Gastroesophageal sphincter (tissue), 4 donors: ENCODE data around the gene FTSJ1. TPM values are rescaled to one million over a fixed set of nuclear protein-coding genes. Genes with fewer than 3 reads are reported as not detected.

Experiments
- ATAC-seq: fragments of 150-250 bp; one replicate; pipeline ENCODE4 v1.9.1; 2016; ENCODE audit warnings: mild to moderate bottlenecking, moderate library complexity
- H3K27ac ChIP-seq, 4 donors: fragments of 200-600 bp; sonication (generic) in 3 of 4; 1 replicate in 3 of 4; 2 replicates in 1 of 4; pipeline ENCODE4 v1.5.1; 2016 to 2019
- H3K27me3 ChIP-seq: fragments of 200-600 bp; sonication (generic); one replicate; pipeline ENCODE4 v1.5.1; 2019
- H3K36me3 ChIP-seq, 2 donors: fragments of 200-600 bp; sonication (generic); one replicate each; pipeline ENCODE4 v1.5.1; 2019; ENCODE audit warnings: control low read depth in 1 of 2
- H3K4me1 ChIP-seq, 3 donors: fragments of 200-600 bp; sonication (generic); 1 replicate in 2 of 3; 2 replicates in 1 of 3; pipeline ENCODE4 v1.5.1; 2016 to 2019; ENCODE audit warnings: control low read depth in 2 of 3
- H3K4me3 ChIP-seq, 2 donors: fragments of 200-600 bp; sonication (generic); one replicate each; pipeline ENCODE4 v1.5.1; 2019; ENCODE audit warnings: mild to moderate bottlenecking in 1 of 2, moderate library complexity in 1 of 2
- H3K9me3 ChIP-seq, 3 donors: fragments of 200-600 bp; sonication (generic); one replicate each; pipeline ENCODE4 v1.5.1; 2017 to 2019; ENCODE audit warnings: control low read depth in 2 of 3
- CTCF ChIP-seq, 4 experiments: fragments of 200-600 bp in 2 of 4; fragments of 450-650 bp in 2 of 4; sonication (generic) in 1 of 4; IDR thresholded peaks; one replicate each; pipeline ENCODE4 v1.5.1; 2017 to 2019; ENCODE audit warnings: antibody characterized with exemption in 4 of 4, mild to moderate bottlenecking in 2 of 4, moderate library complexity in 2 of 4
- EP300 ChIP-seq: sonication (generic); formaldehyde crosslinking; IDR thresholded peaks from one replicate; pipeline ENCODE4 v1.6.1; 2017; ENCODE audit warnings: antibody characterized with exemption, mild to moderate bottlenecking
- POLR2A ChIP-seq, 2 donors: fragments of 450-650 bp; IDR thresholded peaks; one replicate each; pipeline ENCODE4 v1.6.1; 2017; ENCODE audit warnings: antibody characterized with exemption in 2 of 2, mild to moderate bottlenecking in 2 of 2, moderate library complexity in 1 of 2
- POLR2AphosphoS5 ChIP-seq: sonication (generic); formaldehyde crosslinking; IDR thresholded peaks from one replicate; pipeline ENCODE4 v1.6.1; 2017; ENCODE audit warnings: antibody characterized with exemption
- WGBS, 2 donors: methylation state at CpG; one replicate each; pipeline ENCODE4 v1.1.5; 2018; ENCODE audit warnings: low coverage in 1 of 2; 5-methylcytosine and 5-hydroxymethylcytosine counted together
- total RNA-seq, 4 donors: library from RNA; depleted of rRNA; stranded (reverse); fragments of >200 nt; gene quantifications; one replicate each; pipeline ENCODE4 v1.1.0, GENCODE V29; 2016

The FTSJ1 gene
- total RNA-seq, 4 donors from 2014 or later, result 31.1 to 43.0 (median 38.9) TPM

GRCh38 chrX:48489296-48489695 is 13.3 kb downstream of the FTSJ1 start:
- H3K27me3 ChIP-seq, result no peaks in the 10 kb centered on the region
- no peak overlapping the region for H3K4me3 ChIP-seq
- no peak for TF ChIP-seq POLR2A (IDR thresholded peaks at IDR 0.05)
- TF ChIP-seq POLR2AphosphoS5, result no peak
- TF ChIP-seq EP300, result no peak
- TF ChIP-seq CTCF (IDR thresholded peaks at IDR 0.05), result no peak
- H3K27ac ChIP-seq, result no peak overlapping the region
- H3K9me3 ChIP-seq, result no peaks in the 10 kb centered on the region
- H3K36me3 ChIP-seq, result peaks cover 0 to 18% of the 10 kb centered on the region in 2 donors
- H3K4me1 ChIP-seq, result no peaks in the 10 kb centered on the region
- no peak for ATAC-seq
- no CpG with 5 or more reads among the region's 9 CpGs for WGBS, 2 donors

- H3K27me3 ChIP-seq, result no peaks in the 10 kb centered on the region
- no peak for ATAC-seq
- no peaks in the 10 kb centered on the region for H3K9me3 ChIP-seq
- H3K27ac ChIP-seq, result no peak overlapping the region
- 46 to 83% methylated on average over 1 to 2 of the region's 2 CpGs for WGBS, 2 donors
- no peaks in the 10 kb centered on the region for H3K4me1 ChIP-seq
- TF ChIP-seq CTCF (IDR thresholded peaks at IDR 0.05) (no peak), POLR2AphosphoS5 (no peak), EP300 (no peak), POLR2A (IDR thresholded peaks at IDR 0.05) (no peak)
- H3K36me3 ChIP-seq, result peaks cover 0 to 12% of the 10 kb centered on the region in 2 donors
- H3K4me3 ChIP-seq, result no peak overlapping the region
Observed at GRCh38 chrX:48489892-48490291, 13.9 kb downstream of the FTSJ1 start.

GRCh38 chrX:48490661-48491060 is 14.7 kb downstream of the FTSJ1 start:
- Histone ChIP-seq H3K27ac (no peak overlapping the region), H3K27me3 (no peaks in the 10 kb centered on the region), H3K4me3 (no peak overlapping the region), H3K36me3 (peaks cover 0 to 9% of the 10 kb centered on the region in 2 donors), H3K4me1 (no peaks in the 10 kb centered on the region), H3K9me3 (no peaks in the 10 kb centered on the region)
- no peak for ATAC-seq
- WGBS, 2 donors, result no CpG with 5 or more reads among the region's 8 CpGs
- TF ChIP-seq CTCF (IDR thresholded peaks at IDR 0.05) (no peak), POLR2A (IDR thresholded peaks at IDR 0.05) (no peak), POLR2AphosphoS5 (no peak), EP300 (no peak)

- ATAC-seq, result no peak
- WGBS, 2 donors, result 75% methylated on average over 3 of the region's 9 CpGs; no CpG with 5 or more reads in 1 of the 2 donors
- no peak overlapping the region for H3K4me3 ChIP-seq
- peaks cover 0 to 3% of the 10 kb centered on the region in 2 donors for H3K36me3 ChIP-seq
- H3K9me3 ChIP-seq, result no peaks in the 10 kb centered on the region
- no peaks in the 10 kb centered on the region for H3K27me3 ChIP-seq
- H3K4me1 ChIP-seq, result no peaks in the 10 kb centered on the region
- H3K27ac ChIP-seq, result no peak overlapping the region
- TF ChIP-seq POLR2AphosphoS5 (no peak), CTCF (IDR thresholded peaks at IDR 0.05) (no peak), POLR2A (IDR thresholded peaks at IDR 0.05) (no peak), EP300 (no peak)
Observed at GRCh38 chrX:48491809-48492208, 15.8 kb downstream of the FTSJ1 start.

- H3K9me3 ChIP-seq, result no peaks in the 10 kb centered on the region
- no peak overlapping the region for H3K27ac ChIP-seq
- TF ChIP-seq POLR2AphosphoS5 (no peak), POLR2A (IDR thresholded peaks at IDR 0.05) (no peak), EP300 (no peak), CTCF (IDR thresholded peaks at IDR 0.05) (no peak)
- no peaks in the 10 kb centered on the region for H3K36me3 ChIP-seq
- H3K27me3 ChIP-seq, result no peaks in the 10 kb centered on the region
- H3K4me1 ChIP-seq, result no peaks in the 10 kb centered on the region
- ATAC-seq, result no peak
- 50 to 54% methylated on average over 1 to 4 of the region's 7 CpGs for whole genome bisulfite sequencing, 2 donors
- H3K4me3 ChIP-seq, result no peak overlapping the region
Observed at GRCh38 chrX:48492293-48492910, 16.4 kb downstream of the FTSJ1 start.
